Thyroid gland (tissue), 4 donors: ENCODE results near the gene MAGI1.

ENCODE experiments used
- CTCF ChIP-seq, 6 experiments: fragments of 200-600 bp in 3 of 6; fragments of 450-650 bp in 3 of 6; sonication (generic) in 3 of 6; IDR thresholded peaks; one replicate each; pipeline ENCODE4 v1.5.1; 2016 to 2019; ENCODE audit warnings: antibody characterized with exemption in 6 of 6, mild to moderate bottlenecking in 2 of 6, inconsistent platforms in 1 of 6, moderate library complexity in 1 of 6
- POLR2A ChIP-seq, 2 donors: fragments of 450-650 bp; IDR thresholded peaks; one replicate each; pipeline ENCODE4 v1.6.1; 2017; ENCODE audit warnings: antibody characterized with exemption in 2 of 2, mild to moderate bottlenecking in 2 of 2, moderate library complexity in 1 of 2

- TF ChIP-seq CTCF (IDR thresholded peaks at IDR 0.05) (no peak), POLR2A (IDR thresholded peaks at IDR 0.05) (no peak)
These were observed 139.5 kb downstream of the MAGI1 start for GRCh38 chr3:65899226-65899625.
